Nephron progenitor cell (in vitro differentiated cells): ENCODE data around the gene HBA2.

ENCODE experiments used
- DNase-seq: peaks from one replicate; pipeline ENCODE4 v3.0.0; 2021
- H3K27ac Mint-ChIP-seq: 2 replicates; pipeline ENCODE4 v1.8.0; 2021; ENCODE audit warnings: mild to moderate bottlenecking, moderate library complexity, mixed read lengths
- H3K27me3 Mint-ChIP-seq: 2 replicates; pipeline ENCODE4 v1.8.0; 2021; ENCODE audit warnings: mild to moderate bottlenecking, low read depth, mixed read lengths; ENCODE audit not compliant: poor library complexity
- H3K36me3 Mint-ChIP-seq: 2 replicates; pipeline ENCODE4 v1.8.0; 2021; ENCODE audit warnings: low read depth, mixed read lengths
- H3K4me1 Mint-ChIP-seq: 2 replicates; pipeline ENCODE4 v1.8.0; 2021; ENCODE audit warnings: mixed read lengths
- H3K4me3 Mint-ChIP-seq: 2 replicates; pipeline ENCODE4 v1.8.0; 2021; ENCODE audit warnings: mild to moderate bottlenecking, moderate library complexity, mixed read lengths
- H3K9me3 Mint-ChIP-seq: 2 replicates; pipeline ENCODE4 v1.8.0; 2021; ENCODE audit warnings: mild to moderate bottlenecking, moderate library complexity, mixed read lengths
- CTCF ChIP-seq: fragments of 200-600 bp; sonication (generic); IDR thresholded peaks from 2 replicates; pipeline ENCODE4 v1.5.0; 2021; ENCODE audit warnings: antibody characterized with exemption

The HBA2 gene

GRCh38 chr16:180681-181564 is 8.2 kb downstream of the HBA2 start:
- no peak for TF ChIP-seq CTCF
- Mint-ChIP-seq H3K9me3 (no peaks in the 10 kb centered on the region), H3K4me3 (peak overlapping the region; percentile 50), H3K36me3 (peaks cover 19% of the 10 kb centered on the region), H3K4me1 (no peaks in the 10 kb centered on the region), H3K27ac (no peak overlapping the region), H3K27me3 (peaks cover 38% of the 10 kb centered on the region)
- peak; percentile 90 for DNase-seq

GRCh38 chr16:181565-182021 is 8.9 kb downstream of the HBA2 start:
- peaks cover 35% of the 10 kb centered on the region for H3K27me3 Mint-ChIP-seq
- H3K4me3 Mint-ChIP-seq, result peak overlapping the region; percentile 13
- H3K27ac Mint-ChIP-seq, result no peak overlapping the region
- no peaks in the 10 kb centered on the region for H3K4me1 Mint-ChIP-seq
- no peak for DNase-seq
- peaks cover 20% of the 10 kb centered on the region for H3K36me3 Mint-ChIP-seq
- peak; percentile 97 for TF ChIP-seq CTCF
- no peaks in the 10 kb centered on the region for H3K9me3 Mint-ChIP-seq

- no peak overlapping the region for H3K4me3 Mint-ChIP-seq
- H3K27me3 Mint-ChIP-seq, result peaks cover 24% of the 10 kb centered on the region
- DNase-seq, result no peak
- peak overlapping the region; percentile 71 for H3K27ac Mint-ChIP-seq
- H3K36me3 Mint-ChIP-seq, result peaks cover 26% of the 10 kb centered on the region
- H3K9me3 Mint-ChIP-seq, result no peaks in the 10 kb centered on the region
- H3K4me1 Mint-ChIP-seq, result no peaks in the 10 kb centered on the region
- TF ChIP-seq CTCF, result no peak
These were observed 10.3 kb downstream of the HBA2 start for GRCh38 chr16:183005-183404.

GRCh38 chr16:185213-185612 is 12.5 kb downstream of the HBA2 start:
- Mint-ChIP-seq H3K27ac (peak overlapping the region; percentile 62), H3K4me3 (no peak overlapping the region), H3K4me1 (no peaks in the 10 kb centered on the region), H3K27me3 (peaks cover 3% of the 10 kb centered on the region), H3K9me3 (no peaks in the 10 kb centered on the region), H3K36me3 (peaks cover 44% of the 10 kb centered on the region)
- DNase-seq, result no peak
- no peak for TF ChIP-seq CTCF

GRCh38 chr16:185691-186090 is 13.0 kb downstream of the HBA2 start:
- Mint-ChIP-seq H3K27ac (peak overlapping the region; percentile 69), H3K4me1 (no peaks in the 10 kb centered on the region), H3K27me3 (peaks cover 3% of the 10 kb centered on the region), H3K4me3 (no peak overlapping the region), H3K9me3 (no peaks in the 10 kb centered on the region), H3K36me3 (peaks cover 49% of the 10 kb centered on the region)
- DNase-seq, result no peak
- TF ChIP-seq CTCF, result no peak

- TF ChIP-seq CTCF, result no peak
- Mint-ChIP-seq H3K27me3 (no peaks in the 10 kb centered on the region), H3K36me3 (peaks cover 65% of the 10 kb centered on the region), H3K4me3 (no peak overlapping the region), H3K9me3 (no peaks in the 10 kb centered on the region), H3K27ac (no peak overlapping the region), H3K4me1 (no peaks in the 10 kb centered on the region)
- DNase-seq, result no peak
These were observed 14.7 kb downstream of the HBA2 start for GRCh38 chr16:187330-187729.
